Stimulated activated naive CD4-positive, alpha-beta T cell treated with Interleukin-2 at 50 U/mL for 16 hours (primary cell): ENCODE results near the gene HDAC5.
"Not testable (repeated sequence)": the region's sequence is repeated elsewhere in the genome, so short reads cannot be mapped to it uniquely, and the experiment has no call there.

Experiments used
- DNase-seq: peaks from one replicate; lab custom pipeline; 2025; lab: John Stamatoyannopoulos, UW

HDAC5 gene

GRCh38 chr17:44133918-44134476 lies 10.6 kb upstream of the HDAC5 start:
- DNase-seq = no peak

- DNase-seq = no peak
Observed at GRCh38 chr17:44132275-44132821, 8.9 kb upstream of the HDAC5 start.

GRCh38 chr17:44131372-44131771 lies 7.9 kb upstream of the HDAC5 start:
- DNase-seq = not testable (repeated sequence)

- no peak for DNase-seq
Observed at GRCh38 chr17:44130693-44131349, 7.4 kb upstream of the HDAC5 start.

GRCh38 chr17:44128383-44128782 lies 4.9 kb upstream of the HDAC5 start:
- no peak for DNase-seq

- no peak for DNase-seq
Observed at GRCh38 chr17:44124118-44124438, 637 bp upstream of the HDAC5 start.

- DNase-seq = peak; percentile 29
Observed at GRCh38 chr17:44122816-44123355, 555 bp downstream of the HDAC5 start.

- DNase-seq = no peak
Observed at GRCh38 chr17:44121997-44122815, 1.2 kb downstream of the HDAC5 start.

- no peak for DNase-seq
Observed at GRCh38 chr17:44120851-44121605, 2.4 kb downstream of the HDAC5 start.

- not testable (repeated sequence) for DNase-seq
Observed at GRCh38 chr17:44120281-44120680, 3.2 kb downstream of the HDAC5 start.

GRCh38 chr17:44119798-44120197 lies 3.6 kb downstream of the HDAC5 start:
- DNase-seq = no peak

- DNase-seq = no peak
Observed at GRCh38 chr17:44119062-44119461, 4.4 kb downstream of the HDAC5 start.

GRCh38 chr17:44118427-44119050 lies 4.9 kb downstream of the HDAC5 start:
- no peak for DNase-seq

GRCh38 chr17:44117351-44117750 lies 6.1 kb downstream of the HDAC5 start:
- DNase-seq = no peak

- no peak for DNase-seq
Observed at GRCh38 chr17:44115585-44116415, 7.6 kb downstream of the HDAC5 start.

- no peak for DNase-seq
Observed at GRCh38 chr17:44113868-44114840, 9.3 kb downstream of the HDAC5 start.

- DNase-seq = no peak
Observed at GRCh38 chr17:44113382-44113781, 10.1 kb downstream of the HDAC5 start.

- DNase-seq = no peak
Observed at GRCh38 chr17:44112284-44113280, 10.9 kb downstream of the HDAC5 start.
